Activated CD8-positive, alpha-beta T cell treated with anti-CD3 and anti-CD28 coated beads for 36 hours (primary cell): ENCODE results near the gene NCAPG. TPM values are rescaled to one million over a fixed set of nuclear protein-coding genes. Genes with fewer than 3 reads are reported as not detected.

Experiments
- ATAC-seq: fragments of 200-7000 bp; cut with Tn5 transposase; one replicate; pipeline ENCODE4 v1.10.0; 2021; ENCODE audit warnings: mild to moderate bottlenecking, moderate library complexity
- CTCF ChIA-PET: fragments of 350-600 bp; sonication (Branson Sonifier 250); formaldehyde crosslinking; loops from one replicate; lab custom pipeline; 2021; ENCODE audit warnings: antibody characterized with exemption; lab: Charles Lee
- POLR2A ChIA-PET: fragments of 350-600 bp; sonication (Branson Sonifier 250); formaldehyde crosslinking; loops from one replicate; lab custom pipeline; 2021; ENCODE audit warnings: antibody characterized with exemption; lab: Charles Lee
- DNase-seq: peaks from one replicate; pipeline ENCODE4 v3.0.0-alpha.2; 2020
- H3K27ac Mint-ChIP-seq: one replicate; pipeline ENCODE4 v1.8.0; 2021; ENCODE audit warnings: mild to moderate bottlenecking, mixed read lengths
- H3K27me3 Mint-ChIP-seq: one replicate; pipeline ENCODE4 v1.8.0; 2021; ENCODE audit warnings: mixed read lengths
- H3K36me3 Mint-ChIP-seq: one replicate; pipeline ENCODE4 v1.8.0; 2021; ENCODE audit warnings: low read depth, mixed read lengths
- H3K4me1 Mint-ChIP-seq: one replicate; pipeline ENCODE4 v1.8.0; 2021; ENCODE audit warnings: low read depth, mixed read lengths
- H3K4me3 Mint-ChIP-seq: one replicate; pipeline ENCODE4 v1.8.0; 2021; ENCODE audit warnings: mild to moderate bottlenecking, moderate library complexity, mixed read lengths
- H3K9me3 Mint-ChIP-seq: one replicate; pipeline ENCODE4 v1.8.0; 2021; ENCODE audit warnings: mixed read lengths
- intact Hi-C: fragments of 100-400 bp; cut with micrococcal nuclease; formaldehyde crosslinking; loops from one replicate; pipeline ENCODE4 v1.10.0; 2022
- total RNA-seq, 2 experiments: library from RNA; stranded (reverse); gene quantifications; one replicate each; pipeline ENCODE4 v1.2.3, GENCODE V29; 2021
- TF ChIP-seq, protein P1 (sequence below): fragments of 200-600 bp; IDR thresholded peaks from one replicate; pipeline ENCODE4 v1.8.0; 2022; ENCODE audit warnings: antibody characterized with exemption, mild to moderate bottlenecking

The NCAPG gene
- total RNA-seq, 2 experiments from 2014 or later: 63.3 to 65.9 TPM

DNA sequence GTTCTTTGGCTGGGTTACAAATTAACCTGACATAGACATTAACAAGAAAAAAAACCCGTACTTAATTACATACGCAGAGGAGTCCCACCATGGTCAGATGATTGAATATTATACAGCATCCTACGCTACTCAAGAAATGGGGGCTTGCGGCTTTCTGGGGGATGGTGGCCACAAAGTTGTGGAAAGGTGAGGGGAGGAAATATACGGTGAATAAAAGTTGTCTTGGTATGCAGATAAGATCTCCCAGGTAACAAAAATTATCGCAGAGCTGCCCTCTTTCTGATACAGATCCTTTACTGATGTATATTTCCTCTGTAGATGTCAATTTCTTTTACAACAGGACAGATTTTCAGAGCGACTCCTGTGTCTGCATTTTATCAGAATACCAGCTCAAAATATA lies 1.1 kb upstream of the NCAPG start:
- POLR2A ChIA-PET: interaction anchor here (0.6 to 1.8 kb wide), 6 partner anchors 11 to 233 kb away, joined by 3 to 11 read pairs (median 4); partner anchors contain the start of genes LAP3 and MED28
- ATAC-seq: no peak
- Mint-ChIP-seq H3K9me3 (no peaks in the 10 kb centered on the region), H3K27me3 (peaks cover 2% of the 10 kb centered on the region), H3K36me3 (peaks cover 52% of the 10 kb centered on the region), H3K4me1 (peaks cover 49% of the 10 kb centered on the region), H3K27ac (peak overlapping the region; percentile 99), H3K4me3 (peak overlapping the region; percentile 94)
- TF ChIP-seq, protein P1, sequence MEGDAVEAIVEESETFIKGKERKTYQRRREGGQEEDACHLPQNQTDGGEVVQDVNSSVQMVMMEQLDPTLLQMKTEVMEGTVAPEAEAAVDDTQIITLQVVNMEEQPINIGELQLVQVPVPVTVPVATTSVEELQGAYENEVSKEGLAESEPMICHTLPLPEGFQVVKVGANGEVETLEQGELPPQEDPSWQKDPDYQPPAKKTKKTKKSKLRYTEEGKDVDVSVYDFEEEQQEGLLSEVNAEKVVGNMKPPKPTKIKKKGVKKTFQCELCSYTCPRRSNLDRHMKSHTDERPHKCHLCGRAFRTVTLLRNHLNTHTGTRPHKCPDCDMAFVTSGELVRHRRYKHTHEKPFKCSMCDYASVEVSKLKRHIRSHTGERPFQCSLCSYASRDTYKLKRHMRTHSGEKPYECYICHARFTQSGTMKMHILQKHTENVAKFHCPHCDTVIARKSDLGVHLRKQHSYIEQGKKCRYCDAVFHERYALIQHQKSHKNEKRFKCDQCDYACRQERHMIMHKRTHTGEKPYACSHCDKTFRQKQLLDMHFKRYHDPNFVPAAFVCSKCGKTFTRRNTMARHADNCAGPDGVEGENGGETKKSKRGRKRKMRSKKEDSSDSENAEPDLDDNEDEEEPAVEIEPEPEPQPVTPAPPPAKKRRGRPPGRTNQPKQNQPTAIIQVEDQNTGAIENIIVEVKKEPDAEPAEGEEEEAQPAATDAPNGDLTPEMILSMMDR: no peak
- peak; percentile 49 for DNase-seq
- intact Hi-C loops: loop anchor here (2.0 to 10.0 kb wide), 4 partner anchors 175 to 261 kb away; partner anchors contain the start of genes LAP3 and LCORL
- CTCF ChIA-PET: interaction anchor here (1.0 to 5.2 kb wide), 4 partner anchors 12 to 261 kb away, joined by 3 to 35 read pairs (median 3); no protein-coding TSS in a partner anchor

DNA sequence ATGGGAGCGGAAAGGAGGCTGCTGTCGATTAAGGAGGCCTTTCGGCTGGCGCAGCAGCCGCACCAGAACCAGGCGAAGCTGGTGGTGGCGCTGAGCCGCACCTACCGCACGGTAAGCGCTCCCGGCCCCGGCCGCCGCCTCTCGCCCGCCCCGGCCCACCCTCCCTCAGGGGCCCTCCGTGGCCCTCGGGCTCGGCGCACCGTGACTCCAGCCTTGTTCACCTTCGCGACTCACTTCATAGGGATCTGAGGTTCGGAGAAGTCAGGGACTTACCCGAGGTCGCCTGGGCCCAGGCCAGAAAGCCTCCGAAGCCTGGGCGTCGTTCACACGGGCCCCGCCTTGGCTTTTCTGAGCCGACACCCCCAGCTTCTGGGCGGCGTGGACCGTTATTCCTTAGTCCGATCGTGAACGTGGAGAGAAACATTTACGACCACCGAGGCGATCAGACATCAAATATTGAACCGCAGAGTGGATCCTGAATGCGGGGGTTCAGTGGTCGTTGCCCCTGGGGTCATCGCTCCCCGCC lies 362 bp downstream of the NCAPG start:
- H3K4me3 Mint-ChIP-seq: peak overlapping the region; percentile 94
- DNase-seq (peak; percentile 49), ATAC-seq (peak; percentile 22)
- CTCF ChIA-PET: interaction anchor here (1.0 to 5.2 kb wide), 3 partner anchors 14 to 263 kb away, joined by 3 to 35 read pairs (median 3); no protein-coding TSS in a partner anchor
- peak overlapping the region; percentile 99 for H3K27ac Mint-ChIP-seq
- peaks cover 38% of the 10 kb centered on the region for H3K4me1 Mint-ChIP-seq
- no peaks in the 10 kb centered on the region for H3K9me3 Mint-ChIP-seq
- POLR2A ChIA-PET: interaction anchor here (0.7 to 1.8 kb wide), 11 partner anchors 9 to 246 kb away, joined by 3 to 11 read pairs (median 3); partner anchors contain the start of genes LAP3 and MED28
- H3K36me3 Mint-ChIP-seq: peaks cover 58% of the 10 kb centered on the region
- peaks cover 2% of the 10 kb centered on the region for H3K27me3 Mint-ChIP-seq
- TF ChIP-seq, protein P1: no peak
- intact Hi-C loops: loop anchor here (5.0 kb wide), 1 partner anchor 211 kb away; the partner anchor contains the start of gene LCORL

DNA sequence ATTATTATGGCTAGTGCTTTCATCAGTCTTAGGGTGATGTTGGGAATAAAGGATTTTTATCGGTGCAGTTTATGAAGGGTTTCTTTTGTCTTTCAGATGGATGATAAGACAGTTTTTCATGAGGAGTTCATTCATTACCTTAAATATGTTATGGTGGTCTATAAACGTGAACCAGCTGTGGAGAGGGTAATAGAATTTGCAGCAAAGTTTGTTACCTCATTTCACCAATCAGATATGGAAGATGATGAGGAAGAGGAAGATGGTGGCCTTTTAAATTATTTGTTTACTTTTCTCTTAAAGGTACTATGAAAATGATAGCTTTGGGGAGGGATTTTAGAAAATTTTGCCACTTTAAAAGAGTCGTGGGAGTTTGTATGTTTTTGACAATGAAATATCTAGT lies 1.3 kb downstream of the NCAPG start:
- Mint-ChIP-seq H3K36me3 (peaks cover 63% of the 10 kb centered on the region), H3K4me1 (peaks cover 31% of the 10 kb centered on the region), H3K9me3 (no peaks in the 10 kb centered on the region), H3K27ac (peak overlapping the region; percentile 69), H3K27me3 (peaks cover 2% of the 10 kb centered on the region), H3K4me3 (peak overlapping the region; percentile 94)
- DNase-seq (no peak), ATAC-seq (no peak)
- ChIA-PET POLR2A (interaction anchor here (0.6 to 1.8 kb wide), 2 partner anchors 9 to 234 kb away, joined by 3 to 6 read pairs; no protein-coding TSS in a partner anchor), CTCF (interaction anchor here (1.5 to 5.2 kb wide), 2 partner anchors 176 to 264 kb away, joined by 4 to 35 read pairs; no protein-coding TSS in a partner anchor)
- TF ChIP-seq, protein P1: no peak
- intact Hi-C loops: loop anchor here (5.0 kb wide), 1 partner anchor 210 kb away; the partner anchor contains the start of gene LCORL

DNA sequence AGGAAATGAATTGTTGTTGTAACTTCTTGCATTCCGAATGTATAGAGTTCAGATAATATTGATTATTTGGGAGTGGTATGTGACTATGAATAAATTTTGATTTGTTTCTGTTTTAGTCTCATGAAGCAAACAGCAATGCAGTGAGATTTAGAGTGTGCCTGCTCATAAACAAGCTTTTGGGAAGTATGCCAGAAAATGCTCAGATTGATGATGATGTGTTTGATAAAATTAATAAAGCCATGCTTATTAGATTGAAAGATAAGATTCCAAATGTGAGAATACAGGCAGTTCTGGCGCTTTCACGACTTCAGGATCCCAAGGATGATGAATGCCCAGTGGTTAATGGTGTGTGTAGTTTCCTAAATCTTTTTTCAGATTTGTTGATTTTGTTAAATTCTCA lies 2.0 kb downstream of the NCAPG start:
- H3K36me3 Mint-ChIP-seq: peaks cover 63% of the 10 kb centered on the region
- TF ChIP-seq, protein P1: no peak
- ATAC-seq (no peak), DNase-seq (no peak)
- POLR2A ChIA-PET: interaction anchor here (0.9 kb wide), 1 partner anchor 12 kb away, joined by 3 read pairs; no protein-coding TSS in a partner anchor
- CTCF ChIA-PET: interaction anchor here (1.5 kb wide), 1 partner anchor 177 kb away, joined by 4 read pairs; no protein-coding TSS in a partner anchor
- H3K27me3 Mint-ChIP-seq: peaks cover 2% of the 10 kb centered on the region
- no peak overlapping the region for H3K27ac Mint-ChIP-seq
- peak overlapping the region; percentile 94 for H3K4me3 Mint-ChIP-seq
- H3K4me1 Mint-ChIP-seq: peaks cover 26% of the 10 kb centered on the region
- intact Hi-C loops: loop anchor here (5.0 kb wide), 1 partner anchor 210 kb away; the partner anchor contains the start of gene LCORL
- no peaks in the 10 kb centered on the region for H3K9me3 Mint-ChIP-seq

DNA sequence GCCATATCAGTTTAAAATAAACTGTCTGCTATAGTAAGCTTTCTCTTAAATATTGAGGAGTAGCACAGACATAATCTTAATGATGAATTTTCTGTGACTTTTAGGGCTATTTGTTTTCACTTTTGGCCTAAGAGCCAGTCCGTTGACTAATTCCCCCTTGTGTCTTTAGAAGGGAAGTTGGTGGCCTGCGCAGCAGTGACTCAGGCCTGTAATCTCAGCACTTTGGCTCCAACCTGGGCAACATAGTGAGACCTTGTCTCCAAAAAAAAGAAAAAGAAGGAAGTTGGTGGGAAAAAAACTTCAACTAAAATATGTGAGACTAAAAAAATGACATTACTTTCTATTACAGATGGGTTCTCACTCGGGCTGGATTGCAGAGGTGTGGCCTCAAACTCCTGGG lies 3.4 kb downstream of the NCAPG start:
- Mint-ChIP-seq H3K27me3 (peaks cover 2% of the 10 kb centered on the region), H3K9me3 (no peaks in the 10 kb centered on the region), H3K36me3 (peaks cover 61% of the 10 kb centered on the region), H3K4me1 (peaks cover 15% of the 10 kb centered on the region), H3K27ac (no peak overlapping the region), H3K4me3 (no peak overlapping the region)
- ChIA-PET CTCF (no interaction called here), POLR2A (no interaction called here)
- ATAC-seq (no peak), DNase-seq (no peak)
- intact Hi-C loops: loop anchor here (5.0 kb wide), 1 partner anchor 208 kb away; the partner anchor contains the start of gene LCORL
- TF ChIP-seq, protein P1: no peak
